ENCODE data around the gene JMJD6. TPM values are rescaled to one million over a fixed set of nuclear protein-coding genes. Genes with fewer than 3 reads are reported as not detected.
A peak's percentile ranks its signal among the peaks of the same experiment; 100 is the strongest.
"Not testable (repeated sequence)": the region's sequence is repeated elsewhere in the genome, so short reads cannot be mapped to it uniquely, and the experiment has no call there.

The JMJD6 gene
- total RNA-seq, 1 donor = 48.5 TPM

GRCh38 chr17:76714336-76714735, 12.1 kb downstream of the JMJD6 start:
- H3K4me1 ChIP-seq (ENCODE audit: insufficient read depth, low read length) = peaks cover 44% of the 10 kb centered on the region
- peaks cover 3% of the 10 kb centered on the region for H3K27me3 ChIP-seq (ENCODE audit: insufficient read depth, low read length)
- no peak overlapping the region for H3K4me3 ChIP-seq (ENCODE audit: low read length)
- H3K9me3 ChIP-seq (ENCODE audit: low read depth, low read length) = no peaks in the 10 kb centered on the region

DNA sequence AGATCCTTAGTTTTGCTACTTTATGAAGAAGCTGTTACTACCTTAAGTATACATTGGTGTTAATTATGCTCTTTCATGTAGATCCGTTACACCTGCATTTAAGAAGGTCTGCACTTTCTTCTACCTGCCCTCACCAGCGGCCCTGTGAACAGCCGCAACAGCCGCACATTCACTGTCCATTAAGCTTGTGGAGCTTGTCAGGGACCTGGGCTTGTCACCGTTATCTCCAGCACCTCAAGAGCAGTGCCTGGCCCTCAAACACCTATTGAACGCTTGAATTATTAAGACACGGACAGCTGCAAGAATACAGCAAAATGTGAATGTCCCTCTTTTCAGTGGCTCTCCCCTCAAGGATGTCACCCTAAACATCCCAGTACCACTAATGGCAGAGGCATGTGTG, 12.6 kb downstream of the JMJD6 start:
- H3K27me3 ChIP-seq (ENCODE audit: insufficient read depth, low read length) = peaks cover 3% of the 10 kb centered on the region
- peaks cover 44% of the 10 kb centered on the region for H3K4me1 ChIP-seq (ENCODE audit: insufficient read depth, low read length)
- H3K9me3 ChIP-seq (ENCODE audit: low read depth, low read length) = no peaks in the 10 kb centered on the region
- H3K4me3 ChIP-seq (ENCODE audit: low read length) = no peak overlapping the region

DNA sequence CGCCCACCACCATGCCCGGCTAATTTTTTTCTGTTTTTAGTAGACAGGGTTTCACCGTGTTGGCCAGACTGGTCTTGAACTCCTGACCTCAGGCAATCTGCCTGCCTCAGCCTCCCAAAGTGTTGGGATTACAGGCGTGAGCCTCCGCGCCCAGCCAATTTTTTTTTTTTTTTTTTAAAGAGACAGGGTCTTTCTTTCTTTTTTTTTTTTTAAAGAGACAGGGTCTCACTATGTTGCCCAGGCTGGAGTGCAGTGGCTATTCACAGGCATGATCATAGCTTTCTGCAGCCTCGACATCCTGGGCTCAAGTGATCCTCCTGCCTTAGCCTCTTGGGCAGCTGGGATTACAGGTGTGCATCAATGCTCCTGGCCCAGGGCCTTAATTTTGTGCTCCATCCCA, 14.1 kb downstream of the JMJD6 start:
- not testable (repeated sequence) for H3K9me3 ChIP-seq (ENCODE audit: low read depth, low read length); H3K4me3 ChIP-seq (ENCODE audit: low read length); H3K27me3 ChIP-seq (ENCODE audit: insufficient read depth, low read length)
- peaks cover 41% of the 10 kb centered on the region for H3K4me1 ChIP-seq (ENCODE audit: insufficient read depth, low read length)

DNA sequence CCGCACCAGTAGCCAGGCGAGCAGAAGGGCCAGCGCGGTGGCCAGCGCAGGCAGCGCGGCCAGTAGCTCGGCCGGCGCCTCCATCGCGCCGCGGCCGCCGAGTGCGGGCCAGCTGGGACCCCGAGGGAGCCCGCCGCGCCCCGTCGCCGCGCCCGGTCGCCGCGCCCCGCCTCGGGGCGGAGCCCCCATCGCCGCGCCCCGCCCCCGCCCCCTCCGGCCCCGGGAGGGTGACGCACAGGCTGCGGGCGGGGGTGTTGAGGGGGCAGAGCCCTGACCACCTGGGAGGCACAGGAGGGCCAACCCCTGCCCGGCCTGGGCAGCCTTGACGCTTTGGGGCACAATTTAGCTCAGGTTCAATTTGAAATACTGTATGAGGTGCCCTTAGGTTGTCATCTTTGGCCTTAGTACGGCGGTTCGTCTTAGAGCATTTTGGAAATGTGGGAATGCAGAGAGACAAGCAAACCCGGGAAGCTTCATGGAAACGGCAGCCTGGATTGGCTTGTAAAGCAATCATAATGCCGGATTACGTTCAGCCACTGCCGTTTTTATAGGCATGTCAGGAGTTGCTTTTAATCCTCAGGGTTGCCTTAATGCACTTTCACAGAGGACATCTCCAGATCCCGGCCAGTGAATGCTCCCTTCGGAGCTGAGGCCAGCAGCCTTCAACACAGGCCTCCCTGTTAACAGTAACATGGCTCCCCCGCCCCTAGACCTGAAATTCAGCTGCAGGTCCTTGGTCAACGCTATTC, 15.4 kb downstream of the JMJD6 start, which contains the start of gene MXRA7:
TSS of gene MXRA7 (minus strand) at position 103 of the 749 bp plus-strand sequence. CDS start at position 84, 19 bp downstream.
- peak within 1 kb of the TSS; percentile 26 for H3K4me3 ChIP-seq (ENCODE audit: low read length)

GRCh38 chr17:76709951-76710862, 16.2 kb downstream of the JMJD6 start:
- H3K4me3 ChIP-seq (ENCODE audit: low read length) = peak overlapping the region; percentile 26
- not testable (repeated sequence) for H3K27me3 ChIP-seq (ENCODE audit: insufficient read depth, low read length)

More for the DNA sequence above, 15.4 kb downstream of the JMJD6 start, which contains the start of gene MXRA7:
- Histone ChIP-seq H3K27me3 (ENCODE audit: insufficient read depth, low read length) (peaks cover 3% of the 10 kb centered on the region), H3K9me3 (ENCODE audit: low read depth, low read length) (no peaks in the 10 kb centered on the region), H3K4me1 (ENCODE audit: insufficient read depth, low read length) (peaks cover 28% of the 10 kb centered on the region)

GRCh38 chr17:76709077-76709950, 17.1 kb downstream of the JMJD6 start:
- H3K27me3 ChIP-seq (ENCODE audit: insufficient read depth, low read length) = peaks cover 3% of the 10 kb centered on the region
- peaks cover 11% of the 10 kb centered on the region for H3K4me1 ChIP-seq (ENCODE audit: insufficient read depth, low read length)
- H3K9me3 ChIP-seq (ENCODE audit: low read depth, low read length) = no peaks in the 10 kb centered on the region
- no peak overlapping the region for H3K4me3 ChIP-seq (ENCODE audit: low read length)

More at GRCh38 chr17:76709951-76710862, 16.2 kb downstream of the JMJD6 start:
- peaks cover 20% of the 10 kb centered on the region for H3K4me1 ChIP-seq (ENCODE audit: insufficient read depth, low read length)
- not testable (repeated sequence) for H3K9me3 ChIP-seq (ENCODE audit: low read depth, low read length)

GRCh38 chr17:76707985-76708807, 18.2 kb downstream of the JMJD6 start:
- H3K27me3 ChIP-seq (ENCODE audit: insufficient read depth, low read length) = peaks cover 3% of the 10 kb centered on the region
- no peak overlapping the region for H3K4me3 ChIP-seq (ENCODE audit: low read length)
- H3K4me1 ChIP-seq (ENCODE audit: insufficient read depth, low read length) = peaks cover 8% of the 10 kb centered on the region
- no peaks in the 10 kb centered on the region for H3K9me3 ChIP-seq (ENCODE audit: low read depth, low read length)

DNA sequence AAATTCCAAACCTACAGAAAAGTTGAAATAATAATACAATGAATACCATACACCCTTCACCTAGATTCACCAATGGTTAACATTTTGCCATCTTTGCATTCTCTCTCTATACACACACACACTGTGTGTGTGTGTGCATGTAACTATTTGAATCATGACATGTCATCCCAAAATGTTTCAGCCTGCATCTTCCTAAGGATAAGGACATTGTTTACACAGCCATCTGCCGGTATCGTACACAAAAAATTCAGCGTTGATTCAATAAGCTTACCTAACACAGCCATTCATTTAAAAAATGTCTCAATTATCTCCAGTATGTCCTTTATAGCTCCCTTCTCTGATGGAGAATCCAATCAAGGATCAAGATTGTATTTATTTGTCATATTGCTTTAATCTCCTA, 19.6 kb downstream of the JMJD6 start:
- Histone ChIP-seq H3K4me3 (ENCODE audit: low read length) (no peak overlapping the region), H3K9me3 (ENCODE audit: low read depth, low read length) (no peaks in the 10 kb centered on the region), H3K4me1 (ENCODE audit: insufficient read depth, low read length) (peaks cover 8% of the 10 kb centered on the region), H3K27me3 (ENCODE audit: insufficient read depth, low read length) (peaks cover 3% of the 10 kb centered on the region)

DNA sequence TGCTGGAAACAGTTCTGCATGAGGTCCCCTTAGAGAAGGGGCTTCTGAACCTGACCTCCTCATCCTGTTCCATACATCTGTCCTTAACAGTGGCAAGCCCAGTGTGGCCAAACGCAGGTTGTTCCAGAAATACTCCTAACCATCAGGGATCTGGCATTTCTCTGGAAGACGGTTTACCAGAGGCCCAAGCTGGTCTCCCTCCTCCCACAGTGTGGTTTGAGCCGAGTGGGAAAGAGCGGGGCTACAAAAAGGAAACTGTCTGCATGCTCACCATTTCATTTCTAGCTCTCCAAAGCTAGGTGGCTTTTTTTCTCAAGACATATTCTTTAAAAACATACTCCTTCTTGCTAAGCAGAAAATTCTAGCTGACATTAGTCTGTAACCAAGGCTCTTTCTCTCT, 21.6 kb downstream of the JMJD6 start:
- no peak overlapping the region for H3K4me3 ChIP-seq (ENCODE audit: low read length)
- H3K9me3 ChIP-seq (ENCODE audit: low read depth, low read length) = no peaks in the 10 kb centered on the region
- H3K4me1 ChIP-seq (ENCODE audit: insufficient read depth, low read length) = no peaks in the 10 kb centered on the region
- no peaks in the 10 kb centered on the region for H3K27me3 ChIP-seq (ENCODE audit: insufficient read depth, low read length)

- Histone ChIP-seq H3K9me3 (ENCODE audit: low read depth, low read length) (no peaks in the 10 kb centered on the region), H3K4me3 (ENCODE audit: low read length) (no peak overlapping the region), H3K27me3 (ENCODE audit: insufficient read depth, low read length) (no peaks in the 10 kb centered on the region), H3K4me1 (ENCODE audit: insufficient read depth, low read length) (no peaks in the 10 kb centered on the region)
These were observed 23.3 kb downstream of the JMJD6 start for GRCh38 chr17:76702941-76703637.

- Histone ChIP-seq H3K9me3 (ENCODE audit: low read depth, low read length) (no peaks in the 10 kb centered on the region), H3K4me3 (ENCODE audit: low read length) (no peak overlapping the region), H3K4me1 (ENCODE audit: insufficient read depth, low read length) (no peaks in the 10 kb centered on the region), H3K27me3 (ENCODE audit: insufficient read depth, low read length) (no peaks in the 10 kb centered on the region)
These were observed 24.3 kb downstream of the JMJD6 start for GRCh38 chr17:76702076-76702475.

- no peaks in the 10 kb centered on the region for H3K9me3 ChIP-seq (ENCODE audit: low read depth, low read length)
- H3K4me1 ChIP-seq (ENCODE audit: insufficient read depth, low read length) = no peaks in the 10 kb centered on the region
- H3K4me3 ChIP-seq (ENCODE audit: low read length) = no peak overlapping the region
- no peaks in the 10 kb centered on the region for H3K27me3 ChIP-seq (ENCODE audit: insufficient read depth, low read length)
These were observed 24.9 kb downstream of the JMJD6 start for GRCh38 chr17:76701471-76701967.

Measured in mononuclear cell (primary cell).